HEK293 (cell line): ENCODE results near the gene SAMD4A.
A peak's percentile ranks its signal among the peaks of the same experiment; 100 is the strongest.

Experiments
- CTCF ChIP-seq: fragments of 450-650 bp; formaldehyde crosslinking; IDR thresholded peaks from 2 replicates; pipeline ENCODE4 v1.5.1; 2016; ENCODE audit warnings: missing biosample characterization, missing genetic modification characterization
- HIC1 ChIP-seq: fragments of 450-650 bp; formaldehyde crosslinking; IDR thresholded peaks from 2 replicates; pipeline ENCODE4 v1.5.1; 2016; ENCODE audit warnings: missing biosample characterization, missing genetic modification characterization
- KLF1 ChIP-seq: fragments of 450-650 bp; formaldehyde crosslinking; IDR thresholded peaks from 2 replicates; pipeline ENCODE4 v1.5.1; 2016; ENCODE audit warnings: missing biosample characterization, missing genetic modification characterization
- MYNN ChIP-seq: fragments of 450-650 bp; formaldehyde crosslinking; IDR thresholded peaks from 2 replicates; pipeline ENCODE4 v1.5.1; 2016; ENCODE audit warnings: missing biosample characterization, missing genetic modification characterization, borderline replicate concordance
- PATZ1 ChIP-seq: fragments of 450-650 bp; formaldehyde crosslinking; IDR thresholded peaks from 2 replicates; pipeline ENCODE4 v1.5.1; 2016; ENCODE audit warnings: missing biosample characterization, missing genetic modification characterization
- PRDM4 ChIP-seq: fragments of 450-650 bp; formaldehyde crosslinking; IDR thresholded peaks from 2 replicates; pipeline ENCODE4 v1.5.1; 2017; ENCODE audit warnings: missing biosample characterization, missing genetic modification characterization
- YY2 ChIP-seq: fragments of 450-650 bp; formaldehyde crosslinking; IDR thresholded peaks from 2 replicates; pipeline ENCODE4 v1.5.1; 2016; ENCODE audit warnings: missing biosample characterization, missing genetic modification characterization
- ZBTB44 ChIP-seq: fragments of 450-650 bp; IDR thresholded peaks from 2 replicates; pipeline ENCODE4 v1.5.1; 2018; ENCODE audit warnings: missing biosample characterization, mild to moderate bottlenecking, missing genetic modification characterization
- ZIC2 ChIP-seq: fragments of 450-650 bp; formaldehyde crosslinking; IDR thresholded peaks from 2 replicates; pipeline ENCODE4 v1.5.1; 2016; ENCODE audit warnings: missing biosample characterization, missing genetic modification characterization
- ZNF19 ChIP-seq: fragments of 450-650 bp; formaldehyde crosslinking; IDR thresholded peaks from 2 replicates; pipeline ENCODE4; 2016; ENCODE audit warnings: missing biosample characterization, missing genetic modification characterization, low read depth
- ZNF211 ChIP-seq: fragments of 450-650 bp; formaldehyde crosslinking; IDR thresholded peaks from 2 replicates; pipeline ENCODE4 v1.5.1; 2016; ENCODE audit warnings: low read depth, missing biosample characterization, missing genetic modification characterization
- ZNF324 ChIP-seq: fragments of 450-650 bp; formaldehyde crosslinking; IDR thresholded peaks from 2 replicates; pipeline ENCODE4 v1.5.1; 2016; ENCODE audit warnings: missing biosample characterization, missing genetic modification characterization
- ZNF433 ChIP-seq: fragments of 450-650 bp; formaldehyde crosslinking; IDR thresholded peaks from 2 replicates; pipeline ENCODE4 v1.5.1; 2016; ENCODE audit warnings: missing biosample characterization, missing genetic modification characterization, low read depth
- ZNF521 ChIP-seq: fragments of 450-650 bp; formaldehyde crosslinking; IDR thresholded peaks from 2 replicates; pipeline ENCODE4 v1.5.1; 2017; ENCODE audit warnings: missing biosample characterization, mild to moderate bottlenecking, missing genetic modification characterization
- ZNF626 ChIP-seq: fragments of 450-650 bp; sonication (Bioruptor Pico); formaldehyde crosslinking; IDR thresholded peaks from 2 replicates; pipeline ENCODE4 v1.5.1; 2018; ENCODE audit warnings: missing biosample characterization, missing genetic modification characterization, inconsistent platforms
- ZNF707 ChIP-seq: fragments of 450-650 bp; formaldehyde crosslinking; IDR thresholded peaks from 2 replicates; pipeline ENCODE4 v1.5.1; 2016; ENCODE audit warnings: missing biosample characterization, missing genetic modification characterization
- ZSCAN30 ChIP-seq: fragments of 450-650 bp; IDR thresholded peaks from 2 replicates; pipeline ENCODE4 v1.5.1; 2018; ENCODE audit warnings: missing biosample characterization, mild to moderate bottlenecking, missing genetic modification characterization, moderate library complexity
- TF ChIP-seq, protein P1 (sequence below): fragments of 450-650 bp; formaldehyde crosslinking; IDR thresholded peaks from 2 replicates; pipeline ENCODE4 v1.5.1; 2017; ENCODE audit warnings: missing biosample characterization, missing genetic modification characterization
- TF ChIP-seq, protein P2 (sequence below): fragments of 450-650 bp; formaldehyde crosslinking; IDR thresholded peaks from 2 replicates; pipeline ENCODE4 v1.5.1; 2016; ENCODE audit warnings: missing biosample characterization, missing genetic modification characterization, borderline replicate concordance
- TF ChIP-seq, protein P3 (sequence below): fragments of 450-650 bp; formaldehyde crosslinking; IDR thresholded peaks from 2 replicates; pipeline ENCODE4; 2016; ENCODE audit warnings: missing biosample characterization, missing genetic modification characterization

SAMD4A gene

DNA sequence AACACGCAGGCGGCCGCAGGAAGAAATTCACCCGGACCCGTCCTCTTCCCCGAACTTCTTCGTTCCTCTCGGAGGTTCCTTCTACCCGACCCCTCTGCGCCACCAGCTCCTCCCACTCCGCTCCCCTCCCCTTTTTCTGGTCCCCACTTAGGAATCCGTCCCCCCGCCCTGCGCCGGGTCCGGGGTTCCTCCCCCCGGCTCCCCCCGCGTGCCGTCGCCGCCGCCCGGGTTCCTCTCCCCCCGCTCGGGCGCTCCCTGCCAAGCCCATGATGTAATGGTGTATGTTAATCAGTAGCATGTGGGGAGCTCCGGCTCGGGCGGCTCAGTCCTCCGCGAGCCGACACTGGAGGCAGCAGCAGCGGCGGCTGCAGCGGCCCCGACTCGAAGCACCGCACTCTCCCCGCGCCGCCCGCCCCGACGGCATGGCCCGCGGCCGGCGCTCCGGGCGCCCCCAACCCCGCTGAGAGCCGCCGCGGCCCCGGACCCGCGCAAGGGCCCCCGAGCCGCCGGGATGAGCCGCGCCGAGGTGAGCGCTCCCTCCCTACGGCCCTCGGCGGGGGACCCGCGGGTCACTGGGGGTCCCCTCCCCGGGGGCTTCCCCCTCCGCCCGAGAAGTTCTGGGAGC is 1.0 kb upstream of the SAMD4A start (continued):
- TF ChIP-seq, protein P1, sequence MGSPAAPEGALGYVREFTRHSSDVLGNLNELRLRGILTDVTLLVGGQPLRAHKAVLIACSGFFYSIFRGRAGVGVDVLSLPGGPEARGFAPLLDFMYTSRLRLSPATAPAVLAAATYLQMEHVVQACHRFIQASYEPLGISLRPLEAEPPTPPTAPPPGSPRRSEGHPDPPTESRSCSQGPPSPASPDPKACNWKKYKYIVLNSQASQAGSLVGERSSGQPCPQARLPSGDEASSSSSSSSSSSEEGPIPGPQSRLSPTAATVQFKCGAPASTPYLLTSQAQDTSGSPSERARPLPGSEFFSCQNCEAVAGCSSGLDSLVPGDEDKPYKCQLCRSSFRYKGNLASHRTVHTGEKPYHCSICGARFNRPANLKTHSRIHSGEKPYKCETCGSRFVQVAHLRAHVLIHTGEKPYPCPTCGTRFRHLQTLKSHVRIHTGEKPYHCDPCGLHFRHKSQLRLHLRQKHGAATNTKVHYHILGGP (tag by site-specific recombination): no peak
- peak; percentile 46; the same call in 1 of the 2 replicates for TF ChIP-seq PRDM4
- no peak for TF ChIP-seq ZNF19 (tag by site-specific recombination)
- TF ChIP-seq ZNF433 (tag by site-specific recombination): no peak
- no peak for TF ChIP-seq ZBTB44 (tag by site-specific recombination)
- no peak for TF ChIP-seq YY2 (tag by site-specific recombination)
- TF ChIP-seq ZNF707 (tag by site-specific recombination): no peak
- peak; percentile 59 for TF ChIP-seq HIC1 (tag by site-specific recombination)
- peak; percentile 43 for TF ChIP-seq ZIC2 (tag by site-specific recombination)
- no peak for TF ChIP-seq MYNN (tag by site-specific recombination)
- TF ChIP-seq CTCF (tag by site-specific recombination): no peak
- TF ChIP-seq ZNF626: no peak
- TF ChIP-seq PATZ1: peak; percentile 99
- no peak for TF ChIP-seq ZNF521 (tag by site-specific recombination)
- no peak for TF ChIP-seq ZNF324 (tag by site-specific recombination)
- TF ChIP-seq, protein P2, sequence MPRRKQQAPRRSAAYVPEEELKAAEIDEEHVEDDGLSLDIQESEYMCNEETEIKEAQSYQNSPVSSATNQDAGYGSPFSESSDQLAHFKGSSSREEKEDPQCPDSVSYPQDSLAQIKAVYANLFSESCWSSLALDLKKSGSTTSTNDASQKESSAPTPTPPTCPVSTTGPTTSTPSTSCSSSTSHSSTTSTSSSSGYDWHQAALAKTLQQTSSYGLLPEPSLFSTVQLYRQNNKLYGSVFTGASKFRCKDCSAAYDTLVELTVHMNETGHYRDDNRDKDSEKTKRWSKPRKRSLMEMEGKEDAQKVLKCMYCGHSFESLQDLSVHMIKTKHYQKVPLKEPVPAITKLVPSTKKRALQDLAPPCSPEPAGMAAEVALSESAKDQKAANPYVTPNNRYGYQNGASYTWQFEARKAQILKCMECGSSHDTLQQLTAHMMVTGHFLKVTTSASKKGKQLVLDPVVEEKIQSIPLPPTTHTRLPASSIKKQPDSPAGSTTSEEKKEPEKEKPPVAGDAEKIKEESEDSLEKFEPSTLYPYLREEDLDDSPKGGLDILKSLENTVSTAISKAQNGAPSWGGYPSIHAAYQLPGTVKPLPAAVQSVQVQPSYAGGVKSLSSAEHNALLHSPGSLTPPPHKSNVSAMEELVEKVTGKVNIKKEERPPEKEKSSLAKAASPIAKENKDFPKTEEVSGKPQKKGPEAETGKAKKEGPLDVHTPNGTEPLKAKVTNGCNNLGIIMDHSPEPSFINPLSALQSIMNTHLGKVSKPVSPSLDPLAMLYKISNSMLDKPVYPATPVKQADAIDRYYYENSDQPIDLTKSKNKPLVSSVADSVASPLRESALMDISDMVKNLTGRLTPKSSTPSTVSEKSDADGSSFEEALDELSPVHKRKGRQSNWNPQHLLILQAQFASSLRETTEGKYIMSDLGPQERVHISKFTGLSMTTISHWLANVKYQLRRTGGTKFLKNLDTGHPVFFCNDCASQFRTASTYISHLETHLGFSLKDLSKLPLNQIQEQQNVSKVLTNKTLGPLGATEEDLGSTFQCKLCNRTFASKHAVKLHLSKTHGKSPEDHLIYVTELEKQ: no peak
- TF ChIP-seq KLF1: peak; percentile 47
- TF ChIP-seq, protein P3, sequence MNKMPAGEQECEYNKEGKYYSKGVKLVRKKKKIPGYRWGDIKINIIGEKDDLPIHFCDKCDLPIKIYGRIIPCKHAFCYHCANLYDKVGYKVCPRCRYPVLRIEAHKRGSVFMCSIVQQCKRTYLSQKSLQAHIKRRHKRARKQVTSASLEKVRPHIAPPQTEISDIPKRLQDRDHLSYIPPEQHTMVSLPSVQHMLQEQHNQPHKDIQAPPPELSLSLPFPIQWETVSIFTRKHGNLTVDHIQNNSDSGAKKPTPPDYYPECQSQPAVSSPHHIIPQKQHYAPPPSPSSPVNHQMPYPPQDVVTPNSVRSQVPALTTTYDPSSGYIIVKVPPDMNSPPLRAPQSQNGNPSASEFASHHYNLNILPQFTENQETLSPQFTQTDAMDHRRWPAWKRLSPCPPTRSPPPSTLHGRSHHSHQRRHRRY (tag by site-specific recombination): no peak
- peak; percentile 15; the same call in 1 of the 2 replicates for TF ChIP-seq ZSCAN30 (tag by site-specific recombination)
- no peak for TF ChIP-seq ZNF211 (tag by site-specific recombination)
